ENCODE results near the gene DVL2. TPM values are rescaled to one million over a fixed set of nuclear protein-coding genes. Genes with fewer than 3 reads are reported as not detected.

The DVL2 gene
- total and polyA plus RNA-seq, 4 donors = 3.4 to 24.5 (median 11.3) TPM

DNA sequence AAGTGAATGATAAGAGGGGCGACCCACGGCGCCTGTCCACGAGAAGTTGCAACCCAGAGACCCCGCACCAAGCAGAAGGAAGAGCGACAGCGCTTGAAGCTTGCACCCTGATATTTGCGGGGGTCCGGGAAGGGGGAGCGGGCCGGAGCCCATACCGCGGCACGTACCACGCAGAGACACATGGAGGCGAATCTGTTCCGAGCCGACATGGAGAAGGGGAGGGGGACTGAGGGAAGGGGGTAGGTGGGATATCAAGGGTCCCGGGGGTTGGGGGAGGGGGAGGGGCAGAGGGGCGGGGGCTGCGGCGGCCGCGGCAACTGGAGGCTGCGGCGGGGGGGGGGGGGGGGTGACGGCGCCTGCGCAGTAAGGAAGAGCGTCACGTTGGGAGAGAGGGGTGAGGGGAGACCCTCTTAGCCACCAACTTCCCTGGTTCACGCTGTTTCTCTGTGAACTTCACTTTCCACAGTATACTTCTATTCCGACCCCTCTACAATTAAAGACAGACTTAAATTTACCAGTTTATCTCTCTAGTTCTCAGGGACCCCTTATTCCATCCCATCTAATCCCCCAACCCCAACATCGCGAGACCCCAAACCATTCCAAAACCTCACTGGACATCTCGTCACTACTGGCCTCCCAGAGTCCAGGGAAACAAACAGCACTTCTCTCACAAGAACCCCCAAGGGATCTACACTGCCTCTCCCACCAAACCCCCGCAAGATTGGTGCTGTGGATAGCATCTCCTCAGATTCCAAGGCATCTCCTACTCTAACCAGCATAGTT is 22.6 kb downstream of the DVL2 start:
- WGBS = 33% methylated on average over 33 of the region's 37 CpGs
- no peak overlapping the region for H3K9ac ChIP-seq (ENCODE audit: low read depth in 1 of 2, low read length in 2 of 2)
- no peak overlapping the region for H3K4me3 ChIP-seq (ENCODE audit: low read depth in 1 of 3, low read length in 3 of 3)
- no peaks in the 10 kb centered on the region for H3K36me3 ChIP-seq (ENCODE audit: control insufficient read depth in 4 of 4, insufficient read depth in 3 of 4, low read depth in 1 of 4, low read length in 3 of 4)
- H3K27ac ChIP-seq (ENCODE audit: low read depth in 1 of 2, low read length in 2 of 2) = no peak overlapping the region
- no peaks in the 10 kb centered on the region for H3K9me3 ChIP-seq (ENCODE audit: control insufficient read depth in 4 of 4, low read length in 3 of 4)
- no peak for DNase-seq (ENCODE audit: low spot score)
- no peak for TF ChIP-seq EGR1 (IDR thresholded peaks at IDR 0.05; ENCODE audit: low read depth in 2 of 2)
- TF ChIP-seq GABPA (IDR thresholded peaks at IDR 0.05 in 1 of 2, conservative IDR thresholded peaks at IDR 0.05 in 1 of 2) = no peak
- no peak for TF ChIP-seq NR2F2 (IDR thresholded peaks at IDR 0.05)
- TF ChIP-seq JUND (IDR thresholded peaks at IDR 0.05) = no peak
- TF ChIP-seq HNF4G (IDR thresholded peaks at IDR 0.05) = no peak
- TF ChIP-seq, protein P1, sequence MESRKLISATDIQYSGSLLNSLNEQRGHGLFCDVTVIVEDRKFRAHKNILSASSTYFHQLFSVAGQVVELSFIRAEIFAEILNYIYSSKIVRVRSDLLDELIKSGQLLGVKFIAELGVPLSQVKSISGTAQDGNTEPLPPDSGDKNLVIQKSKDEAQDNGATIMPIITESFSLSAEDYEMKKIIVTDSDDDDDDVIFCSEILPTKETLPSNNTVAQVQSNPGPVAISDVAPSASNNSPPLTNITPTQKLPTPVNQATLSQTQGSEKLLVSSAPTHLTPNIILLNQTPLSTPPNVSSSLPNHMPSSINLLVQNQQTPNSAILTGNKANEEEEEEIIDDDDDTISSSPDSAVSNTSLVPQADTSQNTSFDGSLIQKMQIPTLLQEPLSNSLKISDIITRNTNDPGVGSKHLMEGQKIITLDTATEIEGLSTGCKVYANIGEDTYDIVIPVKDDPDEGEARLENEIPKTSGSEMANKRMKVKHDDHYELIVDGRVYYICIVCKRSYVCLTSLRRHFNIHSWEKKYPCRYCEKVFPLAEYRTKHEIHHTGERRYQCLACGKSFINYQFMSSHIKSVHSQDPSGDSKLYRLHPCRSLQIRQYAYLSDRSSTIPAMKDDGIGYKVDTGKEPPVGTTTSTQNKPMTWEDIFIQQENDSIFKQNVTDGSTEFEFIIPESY (IDR thresholded peaks at IDR 0.05) = no peak
- no peak for TF ChIP-seq FOXA2 (IDR thresholded peaks at IDR 0.05)
- TF ChIP-seq CTCF (IDR thresholded peaks at IDR 0.05; ENCODE audit: low read depth, low read length, missing input control) = no peak
- TF ChIP-seq SP1 (IDR thresholded peaks at IDR 0.05) = no peak
- no peak for TF ChIP-seq TAF1 (conservative IDR thresholded peaks at IDR 0.05)
- no peak for TF ChIP-seq MAX (IDR thresholded peaks at IDR 0.05)
- no peak for TF ChIP-seq REST (IDR thresholded peaks at IDR 0.05)
- TF ChIP-seq FOXA1 (IDR thresholded peaks at IDR 0.05) = no peak
- no peaks in the 10 kb centered on the region for H3K27me3 ChIP-seq (ENCODE audit: control insufficient read depth in 4 of 4, insufficient read depth in 4 of 4, low read length in 3 of 4)
- peaks cover 2 to 21% (median 14%) of the 10 kb centered on the region in 4 donors for H3K4me1 ChIP-seq (ENCODE audit: control insufficient read depth in 4 of 4, insufficient read depth in 4 of 4, low read length in 3 of 4)

- TF ChIP-seq GABPA (IDR thresholded peaks at IDR 0.05 in 1 of 2, conservative IDR thresholded peaks at IDR 0.05 in 1 of 2) (no peak), NR2F2 (IDR thresholded peaks at IDR 0.05) (no peak), YY1 (IDR thresholded peaks at IDR 0.05) (no peak), SP1 (IDR thresholded peaks at IDR 0.05) (no peak), MAX (IDR thresholded peaks at IDR 0.05) (no peak), RXRA (IDR thresholded peaks at IDR 0.05) (no peak), CTCF (IDR thresholded peaks at IDR 0.05; ENCODE audit: low read depth, low read length, missing input control) (no peak), RAD21 (IDR thresholded peaks at IDR 0.05) (no peak), JUND (IDR thresholded peaks at IDR 0.05) (no peak), FOXA1 (IDR thresholded peaks at IDR 0.05) (no peak), HNF4A (conservative IDR thresholded peaks at IDR 0.05) (no peak)
- peaks cover 0 to 3% (median 0%) of the 10 kb centered on the region in 4 donors for H3K4me1 ChIP-seq (ENCODE audit: control insufficient read depth in 4 of 4, insufficient read depth in 4 of 4, low read length in 3 of 4)
- H3K36me3 ChIP-seq (ENCODE audit: control insufficient read depth in 4 of 4, insufficient read depth in 3 of 4, low read depth in 1 of 4, low read length in 3 of 4) = no peaks in the 10 kb centered on the region
- no peak overlapping the region for H3K9ac ChIP-seq (ENCODE audit: low read depth in 1 of 2, low read length in 2 of 2)
- H3K27me3 ChIP-seq (ENCODE audit: control insufficient read depth in 4 of 4, insufficient read depth in 4 of 4, low read length in 3 of 4) = no peaks in the 10 kb centered on the region
- WGBS = 93% methylated on average over 9 of the region's 9 CpGs
- no peaks in the 10 kb centered on the region for H3K9me3 ChIP-seq (ENCODE audit: control insufficient read depth in 4 of 4, low read length in 3 of 4)
- no peak overlapping the region for H3K4me3 ChIP-seq (ENCODE audit: low read depth in 1 of 3, low read length in 3 of 3)
- no peak for DNase-seq (ENCODE audit: low spot score)
- no peak overlapping the region for H3K27ac ChIP-seq (ENCODE audit: low read depth in 1 of 2, low read length in 2 of 2)
Measured at GRCh38 chr17:7208754-7209460, 25.4 kb downstream of the DVL2 start.
